Measurements from ENCODE around the gene CGB5.

- TF ChIP-seq CTCF (IDR thresholded peaks at IDR 0.05; ENCODE audit: insufficient read depth, low read length) (no peak), POLR2AphosphoS5 (IDR thresholded peaks at IDR 0.05; ENCODE audit: low read depth) (no peak), REST (IDR thresholded peaks at IDR 0.05; ENCODE audit: insufficient replicate concordance, low read depth) (no peak)
Observed at GRCh38 chr19:49071860-49072547, 28.4 kb downstream of the CGB5 start.
